ENCODE results near the gene ZMYM3.
"Not testable (repeated sequence)": the region's sequence is repeated elsewhere in the genome, so short reads cannot be mapped to it uniquely, and the experiment has no call there.

Gene ZMYM3

GRCh38 chrX:71254092-71254963 is at the start of gene ZMYM3:
ZMYM3 (minus strand) TSS chrX:71254140; CDS start chrX:71253255, 885 bp downstream.
- peak; percentile 93 for DNase-seq (ENCODE audit: low spot score)

- no peak for DNase-seq (ENCODE audit: low spot score)
Measured at GRCh38 chrX:71302461-71303213, 48.7 kb upstream of the ZMYM3 start.

- peak; percentile 40 for DNase-seq (ENCODE audit: low spot score)
Measured at GRCh38 chrX:71301195-71301924, 47.4 kb upstream of the ZMYM3 start, which contains the start of gene ITGB1BP2. ITGB1BP2 (plus strand) TSS chrX:71301750; CDS start chrX:71301807, 57 bp downstream.

GRCh38 chrX:71300495-71300894 is 46.6 kb upstream of the ZMYM3 start:
- DNase-seq (ENCODE audit: low spot score) = not testable (repeated sequence)

DNA sequence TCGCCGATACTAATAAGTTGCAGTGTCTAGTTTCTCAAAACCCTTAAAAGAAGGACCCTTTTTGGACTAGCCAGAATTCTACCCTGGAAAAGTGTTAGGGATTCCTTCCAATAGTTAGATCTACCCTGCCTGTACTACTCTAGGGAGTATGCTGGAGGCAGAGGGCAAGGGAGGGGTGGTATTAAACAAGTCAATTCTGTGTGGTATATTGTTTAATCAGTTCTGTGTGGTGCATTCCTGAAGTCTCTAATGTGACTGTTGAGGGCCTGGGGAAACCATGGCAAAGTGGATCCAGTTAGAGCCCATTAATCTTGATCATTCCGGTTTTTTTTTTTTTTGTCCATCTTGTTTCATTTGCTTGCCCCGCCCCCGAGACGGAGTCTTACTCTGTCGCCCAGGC is 46.1 kb upstream of the ZMYM3 start:
- not testable (repeated sequence) for DNase-seq (ENCODE audit: low spot score)

DNA sequence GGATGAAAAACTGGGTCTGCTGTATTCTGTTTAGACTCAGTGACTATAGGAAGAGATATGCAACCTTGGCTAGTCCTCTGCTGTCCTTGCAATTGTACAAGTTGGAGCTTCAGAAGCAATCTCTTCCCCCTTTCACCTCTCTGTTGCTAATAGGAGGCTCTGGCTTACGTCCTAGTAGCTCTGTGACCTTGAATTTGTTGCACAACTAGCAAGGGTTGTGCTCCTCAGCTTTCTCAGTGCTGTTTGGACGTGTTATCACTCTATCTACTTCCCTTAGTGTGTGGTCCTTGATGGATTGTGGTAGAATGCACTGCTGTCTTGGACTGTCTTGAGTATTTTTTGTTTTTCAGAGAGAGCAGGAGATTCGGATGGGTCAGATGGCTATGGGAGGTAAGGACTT is 44.2 kb upstream of the ZMYM3 start:
- no peak for DNase-seq (ENCODE audit: low spot score)

- DNase-seq (ENCODE audit: low spot score) = no peak
Measured at GRCh38 chrX:71296806-71297205, 42.9 kb upstream of the ZMYM3 start.

- DNase-seq (ENCODE audit: low spot score) = peak; percentile 35
Measured at GRCh38 chrX:71292669-71293365, 38.9 kb upstream of the ZMYM3 start.

DNA sequence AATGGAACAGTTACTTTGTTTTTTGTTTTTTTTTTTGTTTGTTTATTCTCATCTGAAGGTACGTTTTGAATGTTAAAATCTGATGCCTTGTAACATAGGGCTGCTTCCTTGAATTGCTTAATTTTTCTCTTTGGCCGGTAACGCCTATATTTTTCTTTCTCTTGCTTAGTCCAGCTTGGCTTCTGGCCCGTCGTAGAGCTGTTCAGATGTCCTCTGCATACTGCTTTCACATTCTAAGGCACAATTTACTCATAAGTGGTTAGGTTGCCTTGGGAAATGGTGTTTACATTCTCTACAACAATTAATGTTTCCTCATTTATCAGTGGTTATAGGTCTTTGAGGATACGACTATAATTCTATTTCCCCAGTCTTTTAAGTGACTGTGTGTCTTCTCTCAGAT is 37.4 kb upstream of the ZMYM3 start:
- no peak for DNase-seq (ENCODE audit: low spot score)

DNA sequence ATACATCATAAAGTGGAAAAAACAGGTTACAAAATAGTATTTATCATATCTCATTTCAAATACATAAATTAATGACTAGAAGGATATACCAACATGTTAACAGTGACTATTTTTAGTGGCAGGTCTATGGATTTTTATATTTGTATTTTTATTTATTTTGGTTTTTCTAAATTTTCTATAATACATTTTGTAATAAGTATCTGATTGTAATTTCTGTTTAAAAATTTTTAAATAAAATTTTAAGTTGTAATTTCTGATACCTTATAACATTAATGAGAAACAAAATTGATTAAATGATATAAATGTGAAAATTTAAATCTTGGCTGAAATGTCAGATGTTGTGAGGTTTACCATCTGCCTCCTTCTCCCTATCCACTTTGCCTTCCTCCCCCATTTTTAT is 32.0 kb upstream of the ZMYM3 start:
- no peak for DNase-seq (ENCODE audit: low spot score)

DNA sequence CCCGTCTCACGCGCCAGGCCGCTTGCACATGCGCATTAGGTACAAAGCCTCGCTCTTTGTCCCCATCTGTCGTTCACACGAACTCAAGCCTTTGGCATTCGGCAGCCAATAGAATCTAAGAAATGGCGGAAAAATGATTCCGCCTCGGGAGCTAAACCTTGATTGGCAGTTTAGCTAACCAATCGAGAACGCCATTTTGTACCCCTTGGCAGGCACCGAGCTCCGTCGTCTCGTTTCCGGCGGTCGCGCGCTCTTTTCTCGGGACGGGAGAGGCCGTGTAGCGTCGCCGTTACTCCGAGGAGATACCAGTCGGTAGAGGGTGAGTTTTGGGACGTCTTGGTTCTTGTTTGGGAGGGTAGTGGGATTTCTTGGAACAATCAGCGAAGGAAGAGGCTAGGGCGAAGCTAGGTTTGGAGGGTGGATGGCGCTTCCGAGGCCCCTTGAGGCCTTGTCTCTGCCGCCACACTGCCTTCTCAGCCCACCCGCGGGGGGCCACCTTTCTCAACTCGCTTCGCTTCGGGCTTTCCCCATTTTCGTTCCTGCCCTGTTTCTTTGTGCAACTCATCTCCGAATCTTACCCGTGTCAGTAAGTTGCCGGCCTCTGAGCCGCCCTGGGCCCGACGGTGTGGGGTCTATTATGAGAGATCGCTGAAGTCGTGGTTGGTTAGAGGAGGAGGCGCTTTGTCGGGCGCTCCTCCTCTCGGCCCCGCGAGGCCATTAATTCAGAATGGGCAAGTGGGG is 29.6 kb upstream of the ZMYM3 start, which contains the start of gene NONO:
Gene NONO (plus strand): TSS at position 233 of the 741 bp plus-strand sequence. CDS start 7,003 bp downstream, outside the sequence.
- peak; percentile 93 for DNase-seq (ENCODE audit: low spot score)

DNA sequence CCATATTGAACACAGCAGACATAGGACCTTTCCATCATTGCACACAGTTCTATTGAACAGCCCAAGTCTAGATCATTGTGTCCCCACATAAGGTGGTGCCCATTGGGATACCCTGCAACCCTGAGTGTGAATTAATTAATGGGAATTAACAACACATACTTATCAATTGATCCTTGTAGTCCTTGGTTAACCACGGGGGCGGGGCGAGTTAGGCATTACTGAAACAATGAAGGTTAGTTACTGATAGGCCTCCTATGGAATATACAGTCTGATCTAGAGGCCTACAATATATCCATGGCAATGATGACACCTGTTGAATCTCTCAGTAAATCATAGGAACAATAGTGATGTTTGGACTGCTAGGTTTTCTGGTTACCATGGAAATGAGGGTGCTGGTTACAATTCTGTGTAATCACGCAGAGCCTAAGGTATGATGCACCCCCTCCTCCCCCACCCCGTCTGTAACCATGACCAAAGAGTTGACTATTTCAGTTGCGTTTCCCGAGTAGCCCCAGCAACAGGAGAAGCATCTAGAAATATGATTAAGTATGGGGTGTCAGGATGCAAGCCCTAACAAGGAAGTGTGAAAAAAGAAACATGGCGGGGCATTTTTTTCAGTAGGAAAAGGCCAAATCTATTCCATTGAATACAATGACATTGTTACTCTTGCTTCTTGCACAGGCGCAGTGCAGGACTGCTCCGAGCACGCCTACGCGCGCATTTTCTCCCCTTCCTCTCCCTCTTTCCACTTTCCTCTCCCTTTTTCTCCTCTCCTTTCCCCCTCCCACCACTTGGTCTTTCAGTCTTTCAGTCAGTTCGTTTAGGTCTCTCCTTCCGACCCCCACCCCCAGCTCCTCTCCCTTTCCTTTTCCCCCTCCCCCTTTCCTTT is 28.8 kb upstream of the ZMYM3 start:
- DNase-seq (ENCODE audit: low spot score) = peak; percentile 29

DNA sequence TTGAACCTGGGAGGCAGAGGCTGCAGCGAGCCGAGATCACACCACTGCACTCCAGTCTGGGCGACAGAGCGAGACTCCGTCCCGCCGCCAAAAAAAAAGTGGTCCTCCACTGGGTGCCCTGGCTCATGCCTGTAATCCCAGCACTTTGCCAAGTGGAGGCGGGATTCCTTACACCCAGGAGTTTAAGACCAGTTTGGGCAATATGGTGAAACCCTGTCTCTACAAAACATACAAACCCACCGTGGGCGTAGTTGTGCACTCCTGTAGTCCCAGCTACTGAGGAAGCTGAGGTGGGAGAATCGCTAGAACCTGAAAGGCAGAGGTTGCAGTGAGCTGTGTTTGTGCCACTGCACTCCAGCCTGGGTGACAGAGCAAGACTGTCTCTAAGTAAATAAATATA is 27.4 kb upstream of the ZMYM3 start:
- DNase-seq (ENCODE audit: low spot score) = not testable (repeated sequence)

DNA sequence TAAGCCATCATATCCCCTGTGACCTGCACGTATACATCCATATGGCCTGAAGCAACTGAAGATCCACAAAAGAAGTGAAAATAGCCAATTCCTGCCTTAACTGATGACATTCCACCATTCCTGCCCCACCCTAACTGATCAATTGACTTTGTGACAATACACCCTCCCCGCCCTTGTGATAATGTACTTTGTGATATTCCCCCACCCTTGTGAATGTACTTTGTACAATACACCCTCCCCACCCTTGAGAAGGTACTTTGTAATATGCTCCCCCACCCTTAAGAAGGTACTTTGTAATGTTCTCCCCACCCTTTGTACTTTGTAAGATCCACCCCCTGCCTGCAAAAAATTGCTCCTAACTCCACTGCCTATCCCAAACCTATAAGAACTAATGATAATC is 18.4 kb upstream of the ZMYM3 start:
- not testable (repeated sequence) for DNase-seq (ENCODE audit: low spot score)

DNA sequence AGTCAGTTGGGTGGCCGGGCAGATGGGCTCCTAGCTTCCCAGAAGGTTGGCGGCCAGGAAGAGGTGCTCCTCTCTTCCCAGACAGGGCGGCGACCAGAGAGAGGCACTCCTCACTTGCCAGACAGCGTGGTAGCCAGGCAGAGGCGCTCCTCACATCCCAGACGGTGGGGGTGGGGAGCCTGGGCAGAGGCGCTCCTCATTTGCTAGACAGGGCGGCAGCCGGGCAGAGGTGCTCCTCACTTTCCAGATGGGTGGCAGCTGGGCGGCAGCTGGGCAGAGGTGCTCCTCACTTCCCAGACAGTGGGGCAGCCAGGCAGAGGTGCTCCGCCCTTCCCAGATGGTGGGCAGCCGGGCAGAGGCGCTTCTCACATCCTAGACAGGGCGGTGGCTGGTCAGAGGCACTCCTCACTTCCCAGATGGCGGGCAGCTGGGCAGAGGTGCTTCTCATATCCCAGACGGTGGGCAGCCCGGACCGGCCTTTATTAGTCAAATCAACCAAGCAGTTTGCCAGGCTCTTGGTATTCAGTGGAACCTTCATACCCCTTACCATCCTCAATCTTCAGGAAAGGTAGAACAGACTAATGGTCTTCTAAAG is 16.0 kb upstream of the ZMYM3 start:
- no peak for DNase-seq (ENCODE audit: low spot score)

- DNase-seq (ENCODE audit: low spot score) = not testable (repeated sequence)
Measured at GRCh38 chrX:71268624-71269023, 14.7 kb upstream of the ZMYM3 start.

DNA sequence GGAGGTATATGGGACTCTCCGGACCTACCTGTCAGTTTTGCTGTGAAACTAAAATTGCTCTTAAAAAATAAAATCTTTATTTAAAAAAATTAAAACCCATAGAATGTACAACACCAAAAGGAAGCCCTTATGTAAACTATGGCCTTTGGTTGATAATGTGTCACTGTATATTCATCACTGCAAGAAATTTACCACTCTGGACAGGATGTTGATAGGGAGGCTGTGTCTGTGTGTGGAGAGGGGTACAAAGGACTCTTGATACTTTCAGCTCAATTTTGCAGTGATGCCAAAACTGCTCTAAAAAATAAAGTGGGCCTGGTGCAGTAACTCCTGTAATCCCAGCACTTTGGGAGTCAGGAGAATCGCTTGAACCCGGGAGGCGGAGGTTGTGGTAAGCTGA is 2.9 kb upstream of the ZMYM3 start:
- no peak for DNase-seq (ENCODE audit: low spot score)

- no peak for DNase-seq (ENCODE audit: low spot score)
Measured at GRCh38 chrX:71256051-71256450, 2.1 kb upstream of the ZMYM3 start.
